IPS-18a (cell line): Measurements from ENCODE around the gene RUVBL2.

Experiments used
- H3K27ac ChIP-seq: one replicate; pipeline ENCODE4 v1.5.1; 2013; ENCODE audit warnings: low read length
- H3K27me3 ChIP-seq: one replicate; pipeline ENCODE4 v1.6.1; 2013; ENCODE audit warnings: mild to moderate bottlenecking, low read length; ENCODE audit not compliant: control insufficient read depth, insufficient read depth
- H3K36me3 ChIP-seq: one replicate; pipeline ENCODE4 v1.6.1; 2013; ENCODE audit warnings: low read depth, low read length; ENCODE audit not compliant: control insufficient read depth
- H3K4me1 ChIP-seq: one replicate; pipeline ENCODE4 v1.6.1; 2013; ENCODE audit warnings: low read depth, low read length; ENCODE audit not compliant: control insufficient read depth
- H3K4me3 ChIP-seq: one replicate; pipeline ENCODE4 v1.5.1; 2013; ENCODE audit warnings: low read length
- H3K9ac ChIP-seq: one replicate; pipeline ENCODE4 v1.6.1; 2013; ENCODE audit warnings: mild to moderate bottlenecking, low read length, moderate library complexity
- H3K9me3 ChIP-seq: one replicate; pipeline ENCODE4 v1.6.1; 2013; ENCODE audit warnings: low read depth, low read length; ENCODE audit not compliant: control insufficient read depth

The RUVBL2 gene

DNA sequence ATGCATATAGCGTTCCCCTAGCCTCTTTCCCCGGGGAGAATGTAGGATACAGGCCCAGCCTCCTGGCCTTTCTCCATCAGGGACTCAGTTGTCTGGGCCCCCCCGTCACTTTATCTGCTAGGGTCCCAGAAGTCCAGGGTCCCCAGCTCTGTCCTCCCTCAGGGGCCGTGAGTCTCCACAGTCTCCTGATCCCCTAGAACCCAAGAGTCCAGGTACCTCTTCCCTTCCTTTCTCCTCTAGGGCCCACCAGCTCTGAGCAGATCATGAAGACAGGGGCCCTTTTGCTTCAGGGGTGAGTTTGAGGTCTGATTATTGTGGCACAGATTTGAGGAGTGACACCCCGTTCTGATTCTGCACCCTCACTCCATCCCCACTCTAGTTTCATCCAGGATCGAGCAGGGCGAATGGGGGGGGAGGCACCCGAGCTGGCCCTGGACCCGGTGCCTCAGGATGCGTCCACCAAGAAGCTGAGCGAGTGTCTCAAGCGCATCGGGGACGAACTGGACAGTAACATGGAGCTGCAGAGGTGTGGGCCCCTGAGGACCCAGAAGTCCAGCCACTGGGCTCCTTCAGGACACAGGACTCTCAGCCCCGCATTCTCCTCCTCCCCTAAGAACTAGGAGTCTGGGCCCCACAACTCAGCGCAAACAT is 38.3 kb upstream of the RUVBL2 start:
- no peaks in the 10 kb centered on the region for H3K9me3 ChIP-seq
- H3K27me3 ChIP-seq: no peaks in the 10 kb centered on the region
- H3K4me3 ChIP-seq: peak overlapping the region; percentile 78
- no peaks in the 10 kb centered on the region for H3K4me1 ChIP-seq
- H3K36me3 ChIP-seq: peaks cover 6% of the 10 kb centered on the region
- H3K9ac ChIP-seq: peak overlapping the region; percentile 78
- H3K27ac ChIP-seq: no peak overlapping the region

DNA sequence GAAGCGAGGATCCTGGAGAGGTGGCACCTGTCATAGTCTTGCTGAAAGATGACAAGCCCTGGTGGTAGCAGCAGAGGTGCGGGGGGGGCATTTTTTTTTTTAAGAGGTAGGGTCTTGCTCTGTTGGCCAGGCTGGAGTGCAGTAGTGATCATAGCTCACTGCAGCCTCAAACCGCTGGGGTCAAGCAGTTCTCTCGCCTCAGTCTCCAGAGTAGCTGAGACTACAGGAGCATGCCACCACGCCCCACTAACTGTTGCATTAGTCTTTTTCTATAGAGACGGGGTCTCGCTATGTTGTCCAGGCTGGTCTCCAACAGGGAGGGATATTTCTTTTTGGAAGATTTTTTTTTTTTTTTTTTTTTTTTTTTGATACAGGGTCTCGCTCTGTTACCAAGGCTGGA is 35.7 kb upstream of the RUVBL2 start:
- peaks cover 6% of the 10 kb centered on the region for H3K36me3 ChIP-seq
- H3K9ac ChIP-seq: no peak overlapping the region
- no peak overlapping the region for H3K27ac ChIP-seq
- no peaks in the 10 kb centered on the region for H3K9me3 ChIP-seq
- no peak overlapping the region for H3K4me3 ChIP-seq
- H3K27me3 ChIP-seq: no peaks in the 10 kb centered on the region
- no peaks in the 10 kb centered on the region for H3K4me1 ChIP-seq

DNA sequence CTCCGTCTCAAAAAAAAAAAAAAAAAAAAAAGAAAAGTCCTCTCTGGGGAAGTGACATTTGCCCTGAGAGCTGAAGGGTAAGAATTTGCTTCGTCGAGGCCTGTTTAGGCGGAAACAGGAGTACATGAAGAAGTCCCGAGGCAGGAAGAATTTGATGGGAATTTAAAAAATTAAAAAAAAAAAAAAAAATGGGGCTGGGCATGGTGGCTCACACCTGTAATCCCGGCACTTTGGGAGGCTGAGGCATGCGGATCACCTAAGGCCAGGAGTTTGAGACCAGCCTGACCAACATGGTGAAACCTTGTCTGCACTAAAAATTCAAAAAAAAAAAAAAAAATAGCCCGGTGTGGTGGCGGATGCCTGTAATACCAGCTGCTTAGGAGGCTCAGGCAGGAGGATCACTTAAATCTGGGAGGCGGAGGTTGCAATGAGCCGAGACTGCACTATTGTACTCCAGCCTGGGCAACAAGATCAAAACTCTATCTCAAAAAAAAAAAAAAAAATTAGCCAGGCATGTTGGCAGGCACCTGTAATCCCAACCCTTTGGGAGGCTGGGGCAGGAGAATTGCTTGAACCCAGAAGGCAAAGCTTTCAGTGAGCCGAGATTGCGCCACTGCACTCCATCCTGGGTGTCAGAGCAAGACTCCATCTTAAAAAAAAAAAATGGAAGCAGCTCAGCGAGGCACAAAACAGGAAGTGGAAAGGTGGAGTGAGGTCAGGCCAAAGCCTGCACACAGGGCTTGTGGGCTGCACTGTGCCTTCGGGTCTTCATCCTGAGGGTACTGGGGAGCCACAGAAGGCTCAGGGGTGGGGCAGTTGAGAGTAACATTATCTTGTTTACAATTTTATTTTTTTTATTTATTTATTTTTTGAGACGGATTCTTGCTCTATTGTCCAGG is 34.1 kb upstream of the RUVBL2 start:
- Histone ChIP-seq H3K9me3 (no peaks in the 10 kb centered on the region), H3K27ac (no peak overlapping the region), H3K4me1 (peaks cover 13% of the 10 kb centered on the region), H3K4me3 (no peak overlapping the region), H3K9ac (no peak overlapping the region), H3K27me3 (no peaks in the 10 kb centered on the region), H3K36me3 (peaks cover 6% of the 10 kb centered on the region)

DNA sequence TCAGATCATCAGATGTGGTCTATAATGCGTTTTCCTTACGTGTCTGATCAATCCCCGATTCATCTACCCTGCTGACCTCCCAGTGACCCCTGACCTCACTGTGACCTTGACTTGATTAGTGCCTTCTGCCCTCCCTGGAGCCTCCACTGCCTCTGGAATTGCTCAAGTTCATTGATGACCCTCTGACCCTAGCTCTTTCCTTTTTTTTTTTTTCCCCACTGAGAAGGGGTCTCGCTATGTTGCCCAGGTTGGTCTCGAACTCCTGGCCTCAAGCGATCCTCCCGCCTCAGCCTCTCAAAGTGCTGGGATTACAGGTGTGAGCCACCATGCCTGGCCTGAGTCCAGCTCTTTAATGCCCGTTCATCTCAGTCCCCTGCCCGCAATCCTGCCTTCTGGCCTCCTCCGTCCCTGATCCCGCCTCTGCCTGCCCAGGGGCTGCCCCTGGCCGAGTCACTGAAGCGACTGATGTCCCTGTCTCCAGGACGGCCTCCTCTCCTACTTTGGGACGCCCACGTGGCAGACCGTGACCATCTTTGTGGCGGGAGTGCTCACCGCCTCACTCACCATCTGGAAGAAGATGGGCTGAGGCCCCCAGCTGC is 32.5 kb upstream of the RUVBL2 start:
- Histone ChIP-seq H3K9ac (no peak overlapping the region), H3K4me1 (peaks cover 14% of the 10 kb centered on the region)

DNA sequence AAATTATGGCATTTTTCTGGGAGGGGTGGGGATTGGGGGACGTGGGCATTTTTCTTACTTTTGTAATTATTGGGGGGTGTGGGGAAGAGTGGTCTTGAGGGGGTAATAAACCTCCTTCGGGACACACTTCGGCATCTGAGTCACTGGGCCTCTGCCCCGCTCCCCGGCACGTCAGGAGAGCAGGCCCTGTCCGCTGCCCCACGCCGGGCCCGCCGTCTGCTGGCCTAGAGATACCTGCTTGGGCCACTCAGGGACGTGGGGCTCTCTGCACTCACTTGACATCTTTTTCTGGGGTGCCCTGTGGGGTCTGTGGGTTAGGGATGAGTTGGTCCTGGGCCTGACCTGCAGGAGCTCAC is 32.0 kb upstream of the RUVBL2 start:
- H3K9ac ChIP-seq: no peak overlapping the region
- H3K27ac ChIP-seq: no peak overlapping the region

More for the DNA sequence above, 32.5 kb upstream of the RUVBL2 start:
- Histone ChIP-seq H3K4me3 (no peak overlapping the region), H3K9me3 (no peaks in the 10 kb centered on the region), H3K36me3 (peaks cover 5% of the 10 kb centered on the region), H3K27me3 (no peaks in the 10 kb centered on the region), H3K27ac (no peak overlapping the region)

DNA sequence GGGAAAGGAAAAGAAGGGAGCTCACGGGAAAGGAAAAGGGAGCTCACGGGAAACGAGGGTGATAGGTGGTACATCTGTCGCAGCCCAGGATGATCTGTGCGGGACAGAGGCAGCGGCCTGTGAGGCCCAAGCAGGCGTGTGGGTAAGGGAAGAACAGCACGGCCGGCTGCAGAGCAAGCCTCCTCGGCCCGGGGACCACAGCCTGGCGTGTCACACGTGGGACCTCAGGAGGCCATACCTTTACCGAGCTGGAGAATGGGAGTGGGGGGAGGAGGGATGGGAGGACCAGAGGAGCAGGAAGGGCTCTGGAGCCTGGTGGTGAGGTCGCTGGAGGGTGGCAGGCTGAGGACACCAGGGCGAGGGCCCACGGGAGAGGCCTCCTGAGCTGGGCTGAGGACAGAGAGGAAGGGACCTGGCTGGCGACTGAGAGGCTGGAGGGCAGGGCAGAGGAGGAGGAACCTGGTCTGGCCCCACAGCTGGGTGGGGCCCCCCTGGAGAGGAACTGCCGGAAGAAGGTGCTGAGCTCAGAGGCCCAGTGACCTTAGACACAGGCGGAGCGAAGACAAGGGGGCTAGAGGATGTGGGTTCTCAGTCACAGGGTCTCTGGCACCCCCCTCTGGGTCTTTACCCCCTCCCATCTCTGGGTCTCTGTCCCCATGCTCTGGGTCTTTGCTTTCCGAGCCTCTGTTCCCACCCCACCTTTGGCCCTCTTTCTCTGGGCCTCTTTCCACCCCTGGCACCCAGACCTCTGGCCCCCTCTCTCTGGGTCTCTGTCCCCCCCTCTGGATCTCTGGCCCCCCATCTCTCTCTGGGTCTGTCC is 31.4 kb upstream of the RUVBL2 start:
- no peak overlapping the region for H3K9ac ChIP-seq
- no peak overlapping the region for H3K4me3 ChIP-seq
- H3K27ac ChIP-seq: no peak overlapping the region
- no peaks in the 10 kb centered on the region for H3K27me3 ChIP-seq
- H3K36me3 ChIP-seq: peaks cover 12% of the 10 kb centered on the region
- H3K4me1 ChIP-seq: peaks cover 14% of the 10 kb centered on the region
- no peaks in the 10 kb centered on the region for H3K9me3 ChIP-seq

More for the DNA sequence above, 32.0 kb upstream of the RUVBL2 start:
- Histone ChIP-seq H3K36me3 (peaks cover 7% of the 10 kb centered on the region), H3K4me1 (peaks cover 14% of the 10 kb centered on the region), H3K4me3 (no peak overlapping the region), H3K27me3 (no peaks in the 10 kb centered on the region), H3K9me3 (no peaks in the 10 kb centered on the region)

DNA sequence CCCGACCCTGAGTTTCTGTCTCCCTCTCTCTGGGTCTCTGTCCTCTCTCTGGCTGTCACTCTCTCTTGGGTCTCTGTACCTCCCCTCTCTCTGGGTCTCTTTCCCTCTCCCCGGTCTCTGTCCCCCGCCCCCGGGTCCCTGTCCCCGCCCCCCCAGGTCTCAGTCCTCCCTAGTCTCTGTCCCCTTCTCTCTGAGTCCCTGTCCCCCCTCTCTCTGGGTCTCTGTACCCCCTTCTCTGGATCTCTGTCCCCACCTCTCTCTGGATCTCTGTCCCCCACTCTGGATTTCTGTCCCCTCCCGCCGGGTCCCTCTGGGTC is 30.9 kb upstream of the RUVBL2 start:
- Histone ChIP-seq H3K9ac (no peak overlapping the region), H3K4me1 (peaks cover 14% of the 10 kb centered on the region), H3K4me3 (no peak overlapping the region), H3K27ac (no peak overlapping the region), H3K36me3 (peaks cover 12% of the 10 kb centered on the region), H3K9me3 (no peaks in the 10 kb centered on the region), H3K27me3 (no peaks in the 10 kb centered on the region)

DNA sequence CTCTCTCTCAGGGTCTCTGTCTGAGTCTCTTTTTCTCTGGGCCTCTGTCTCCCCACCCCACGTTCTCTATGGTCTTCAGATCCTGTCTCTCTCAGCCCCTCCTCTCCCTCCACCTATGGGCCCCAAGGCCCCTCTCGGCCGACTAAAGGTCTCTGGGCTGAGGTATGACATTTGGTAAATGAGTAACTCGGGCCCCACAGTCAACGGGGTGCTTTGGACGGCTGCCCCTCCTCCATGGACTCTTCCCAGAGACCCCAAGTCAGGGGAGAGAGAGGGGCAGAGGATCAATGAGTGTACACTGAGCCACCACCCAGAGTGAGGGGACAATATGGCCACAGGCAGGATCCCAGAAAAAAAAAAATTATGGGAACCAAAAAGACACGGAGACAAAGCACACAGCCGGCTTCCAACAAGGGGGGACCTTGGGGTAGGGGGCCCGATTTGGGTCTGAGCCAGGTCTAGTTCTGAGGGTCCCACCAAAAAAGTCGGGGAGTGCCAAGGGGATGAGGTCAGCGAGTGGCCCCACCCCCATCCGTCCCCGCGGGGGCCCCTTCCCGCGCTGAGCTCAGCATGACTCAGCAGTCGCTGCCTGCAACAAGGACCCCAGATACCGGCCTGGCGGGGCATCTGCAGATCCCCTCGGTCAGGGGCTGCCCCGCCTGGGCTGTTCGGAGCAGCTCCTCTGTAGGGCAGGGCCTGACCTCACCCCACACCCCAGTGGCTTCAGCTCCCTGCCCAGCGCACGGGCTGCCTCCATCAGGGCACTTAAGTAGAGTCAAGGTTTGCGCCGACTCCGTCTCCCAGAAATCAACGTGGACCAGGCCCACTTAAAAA is 30.1 kb upstream of the RUVBL2 start:
- Histone ChIP-seq H3K4me3 (peak overlapping the region; percentile 53), H3K36me3 (peaks cover 15% of the 10 kb centered on the region), H3K27me3 (no peaks in the 10 kb centered on the region), H3K9me3 (no peaks in the 10 kb centered on the region), H3K4me1 (peaks cover 14% of the 10 kb centered on the region), H3K9ac (peak overlapping the region; percentile 71), H3K27ac (peak overlapping the region; percentile 50)

DNA sequence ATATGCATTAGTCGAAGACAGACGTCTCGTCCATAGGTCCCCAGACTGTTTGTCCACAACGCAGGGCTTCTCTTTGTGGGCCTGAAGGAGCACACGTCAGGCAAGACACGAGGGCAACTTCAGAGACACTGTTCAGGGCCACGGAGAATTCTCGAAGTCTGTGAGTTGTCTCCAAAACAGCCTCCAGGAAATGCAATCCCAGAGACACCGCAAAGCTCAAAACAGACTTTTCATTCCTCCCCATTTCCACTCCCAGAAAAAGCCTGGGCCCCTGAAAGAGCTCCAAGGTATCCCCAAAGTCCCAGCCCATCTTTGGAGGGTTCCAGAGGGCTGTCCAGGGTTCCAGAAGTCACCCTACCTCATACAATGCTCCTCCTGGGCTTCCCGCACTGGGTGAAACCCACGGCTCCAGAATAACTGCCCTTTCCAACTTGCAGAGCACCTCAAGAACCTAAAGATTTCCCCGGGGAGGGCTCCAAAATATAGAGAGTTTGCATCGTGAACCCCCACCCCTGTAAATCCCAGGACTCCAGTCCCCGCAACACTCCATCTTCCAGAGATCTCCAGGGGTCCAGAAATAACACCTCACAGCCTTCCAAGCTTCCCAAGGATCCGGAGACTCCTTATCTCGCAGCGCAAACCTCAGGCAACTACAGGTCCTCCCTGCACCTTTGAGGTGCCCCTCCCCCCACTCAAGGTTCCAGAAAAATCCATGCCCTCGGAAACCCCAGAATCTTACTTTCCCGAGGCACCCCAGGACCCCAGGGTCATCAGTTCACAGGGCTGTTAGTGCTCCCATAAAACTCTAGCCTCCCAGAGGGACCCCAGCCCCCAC is 29.3 kb upstream of the RUVBL2 start:
- peak overlapping the region; percentile 53 for H3K4me3 ChIP-seq
- no peaks in the 10 kb centered on the region for H3K9me3 ChIP-seq
- H3K9ac ChIP-seq: peak overlapping the region; percentile 71
- peaks cover 14% of the 10 kb centered on the region for H3K4me1 ChIP-seq
- H3K27ac ChIP-seq: peak overlapping the region; percentile 50
- H3K36me3 ChIP-seq: peaks cover 15% of the 10 kb centered on the region
- H3K27me3 ChIP-seq: no peaks in the 10 kb centered on the region
